ENCODE data around the gene ASB4.

DNA sequence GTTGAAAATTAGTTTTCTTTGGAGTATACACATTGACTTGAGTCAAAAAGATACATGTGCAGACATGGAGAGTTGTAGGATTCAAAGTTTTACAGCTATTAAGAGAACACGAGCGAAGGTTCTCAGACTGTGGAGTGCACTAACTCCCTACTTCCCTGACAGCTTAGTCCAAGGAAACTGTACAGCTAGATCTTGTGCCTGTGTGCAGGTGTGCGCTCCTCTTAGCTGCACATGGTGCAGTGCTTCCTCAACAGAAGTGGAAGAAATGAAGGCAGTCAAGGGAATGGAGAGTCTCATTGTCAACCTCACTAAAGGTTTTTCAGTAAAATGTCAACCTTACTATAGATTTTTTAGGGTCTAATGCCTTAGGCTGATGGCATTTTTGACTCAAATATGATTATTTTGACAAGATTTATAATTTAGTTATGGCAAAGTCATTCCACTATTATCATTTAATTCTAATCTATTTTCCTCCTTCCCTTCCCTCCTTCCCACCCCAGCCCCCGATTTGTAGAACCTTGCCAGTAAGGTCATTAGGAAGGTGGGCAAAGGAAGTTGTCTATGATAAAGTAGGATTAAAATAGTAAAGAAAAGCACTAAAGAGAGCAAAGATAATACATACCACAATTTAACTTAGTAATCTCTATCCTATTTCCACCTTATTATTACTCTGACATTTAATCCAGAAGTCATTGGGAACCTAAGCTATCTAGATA is 97.0 kb downstream of the ASB4 start:
- no peak for TF ChIP-seq POLR2A (IDR thresholded peaks at IDR 0.05)
- TF ChIP-seq, protein P1, sequence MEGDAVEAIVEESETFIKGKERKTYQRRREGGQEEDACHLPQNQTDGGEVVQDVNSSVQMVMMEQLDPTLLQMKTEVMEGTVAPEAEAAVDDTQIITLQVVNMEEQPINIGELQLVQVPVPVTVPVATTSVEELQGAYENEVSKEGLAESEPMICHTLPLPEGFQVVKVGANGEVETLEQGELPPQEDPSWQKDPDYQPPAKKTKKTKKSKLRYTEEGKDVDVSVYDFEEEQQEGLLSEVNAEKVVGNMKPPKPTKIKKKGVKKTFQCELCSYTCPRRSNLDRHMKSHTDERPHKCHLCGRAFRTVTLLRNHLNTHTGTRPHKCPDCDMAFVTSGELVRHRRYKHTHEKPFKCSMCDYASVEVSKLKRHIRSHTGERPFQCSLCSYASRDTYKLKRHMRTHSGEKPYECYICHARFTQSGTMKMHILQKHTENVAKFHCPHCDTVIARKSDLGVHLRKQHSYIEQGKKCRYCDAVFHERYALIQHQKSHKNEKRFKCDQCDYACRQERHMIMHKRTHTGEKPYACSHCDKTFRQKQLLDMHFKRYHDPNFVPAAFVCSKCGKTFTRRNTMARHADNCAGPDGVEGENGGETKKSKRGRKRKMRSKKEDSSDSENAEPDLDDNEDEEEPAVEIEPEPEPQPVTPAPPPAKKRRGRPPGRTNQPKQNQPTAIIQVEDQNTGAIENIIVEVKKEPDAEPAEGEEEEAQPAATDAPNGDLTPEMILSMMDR (IDR thresholded peaks at IDR 0.05): no peak

All from uterus (tissue), 2 donors.